GM06990 (cell line): ENCODE measurements around the gene CFAP65.

ENCODE experiments used
- DNase-seq: peaks from one replicate; pipeline ENCODE4 v3.0.0-alpha.2; 2011; ENCODE audit not compliant: insufficient read length; ENCODE audit errors: extremely low read depth
- H3K27me3 ChIP-seq: replicated peaks from 2 replicates; pipeline ENCODE4 v1.6.0; 2011; ENCODE audit warnings: low read length; ENCODE audit not compliant: control insufficient read depth, insufficient read depth
- H3K36me3 ChIP-seq: 2 replicates; pipeline ENCODE4 v1.5.1; 2011; ENCODE audit warnings: low read length; ENCODE audit not compliant: control insufficient read depth, insufficient read depth
- H3K4me3 ChIP-seq: replicated peaks from 2 replicates; pipeline ENCODE4 v1.5.1; 2011; ENCODE audit warnings: low read depth, mild to moderate bottlenecking, control low read depth, low read length
- TF ChIP-seq, protein P1 (sequence below): IDR thresholded peaks from 2 replicates; pipeline ENCODE4 v1.5.1; 2011; ENCODE audit warnings: low read length, control low read depth, mild to moderate bottlenecking, inconsistent platforms; ENCODE audit not compliant: insufficient read depth, poor library complexity, severe bottlenecking

The CFAP65 gene

GRCh38 chr2:218985021-218985324 is 56.3 kb downstream of the CFAP65 start, which contains the start of gene FEV:
Gene FEV, minus strand, starts transcription at chr2:218985184. Its CDS starts 109 bp downstream, at chr2:218985075.
- no peak within 1 kb of the TSS for H3K4me3 ChIP-seq

DNA sequence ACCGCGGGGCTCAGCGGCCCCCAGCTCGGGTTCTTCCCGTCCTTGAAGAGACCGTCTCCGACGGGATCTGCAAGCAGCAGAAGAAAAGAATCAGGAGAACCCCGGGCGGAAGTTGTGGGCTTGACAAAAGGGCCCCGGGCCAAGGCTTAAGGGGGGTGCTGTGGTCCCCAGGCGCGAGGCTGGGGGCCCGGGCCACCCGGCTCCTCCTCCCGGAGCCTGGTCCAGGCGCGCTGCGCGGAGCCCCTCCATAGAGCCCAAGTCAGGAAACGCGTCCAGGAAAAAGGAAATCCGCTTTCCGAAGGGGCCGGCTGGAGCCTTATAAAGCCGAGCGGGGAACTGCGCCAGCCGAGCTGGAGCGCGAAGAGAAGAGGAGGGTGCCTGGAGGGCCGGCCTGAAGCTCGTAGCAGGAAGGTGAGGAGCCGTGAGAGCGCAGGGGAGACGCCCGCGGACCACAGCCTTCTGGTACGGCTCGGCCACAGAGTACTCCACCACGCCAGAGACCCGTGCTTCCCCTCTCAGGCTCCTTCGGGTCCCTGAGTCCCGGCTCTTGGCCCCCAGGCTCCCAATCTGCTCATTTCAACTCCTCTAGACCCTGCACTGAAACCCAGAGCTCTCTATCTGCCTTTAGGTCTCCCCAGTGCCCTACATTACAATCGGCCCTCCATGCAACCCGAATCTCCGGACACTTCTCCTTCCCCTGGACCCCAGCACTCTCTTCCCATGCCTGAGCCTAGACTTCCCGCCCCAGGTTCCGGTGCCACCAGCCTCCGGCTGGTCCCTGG is 56.9 kb downstream of the CFAP65 start:
- Histone ChIP-seq H3K36me3 (no peaks in the 10 kb centered on the region), H3K4me3 (no peak overlapping the region), H3K27me3 (peaks cover 8% of the 10 kb centered on the region)
- TF ChIP-seq, protein P1, sequence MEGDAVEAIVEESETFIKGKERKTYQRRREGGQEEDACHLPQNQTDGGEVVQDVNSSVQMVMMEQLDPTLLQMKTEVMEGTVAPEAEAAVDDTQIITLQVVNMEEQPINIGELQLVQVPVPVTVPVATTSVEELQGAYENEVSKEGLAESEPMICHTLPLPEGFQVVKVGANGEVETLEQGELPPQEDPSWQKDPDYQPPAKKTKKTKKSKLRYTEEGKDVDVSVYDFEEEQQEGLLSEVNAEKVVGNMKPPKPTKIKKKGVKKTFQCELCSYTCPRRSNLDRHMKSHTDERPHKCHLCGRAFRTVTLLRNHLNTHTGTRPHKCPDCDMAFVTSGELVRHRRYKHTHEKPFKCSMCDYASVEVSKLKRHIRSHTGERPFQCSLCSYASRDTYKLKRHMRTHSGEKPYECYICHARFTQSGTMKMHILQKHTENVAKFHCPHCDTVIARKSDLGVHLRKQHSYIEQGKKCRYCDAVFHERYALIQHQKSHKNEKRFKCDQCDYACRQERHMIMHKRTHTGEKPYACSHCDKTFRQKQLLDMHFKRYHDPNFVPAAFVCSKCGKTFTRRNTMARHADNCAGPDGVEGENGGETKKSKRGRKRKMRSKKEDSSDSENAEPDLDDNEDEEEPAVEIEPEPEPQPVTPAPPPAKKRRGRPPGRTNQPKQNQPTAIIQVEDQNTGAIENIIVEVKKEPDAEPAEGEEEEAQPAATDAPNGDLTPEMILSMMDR = no peak
- DNase-seq = no peak

More at GRCh38 chr2:218985021-218985324, 56.3 kb downstream of the CFAP65 start, which contains the start of gene FEV:
- Histone ChIP-seq H3K36me3 (no peaks in the 10 kb centered on the region), H3K27me3 (peaks cover 8% of the 10 kb centered on the region)
- TF ChIP-seq, protein P1 = no peak
- no peak for DNase-seq

GRCh38 chr2:218983934-218984238 is 57.4 kb downstream of the CFAP65 start:
- no peak for DNase-seq
- TF ChIP-seq, protein P1 = no peak
- Histone ChIP-seq H3K36me3 (no peaks in the 10 kb centered on the region), H3K27me3 (peaks cover 8% of the 10 kb centered on the region), H3K4me3 (no peak overlapping the region)

DNA sequence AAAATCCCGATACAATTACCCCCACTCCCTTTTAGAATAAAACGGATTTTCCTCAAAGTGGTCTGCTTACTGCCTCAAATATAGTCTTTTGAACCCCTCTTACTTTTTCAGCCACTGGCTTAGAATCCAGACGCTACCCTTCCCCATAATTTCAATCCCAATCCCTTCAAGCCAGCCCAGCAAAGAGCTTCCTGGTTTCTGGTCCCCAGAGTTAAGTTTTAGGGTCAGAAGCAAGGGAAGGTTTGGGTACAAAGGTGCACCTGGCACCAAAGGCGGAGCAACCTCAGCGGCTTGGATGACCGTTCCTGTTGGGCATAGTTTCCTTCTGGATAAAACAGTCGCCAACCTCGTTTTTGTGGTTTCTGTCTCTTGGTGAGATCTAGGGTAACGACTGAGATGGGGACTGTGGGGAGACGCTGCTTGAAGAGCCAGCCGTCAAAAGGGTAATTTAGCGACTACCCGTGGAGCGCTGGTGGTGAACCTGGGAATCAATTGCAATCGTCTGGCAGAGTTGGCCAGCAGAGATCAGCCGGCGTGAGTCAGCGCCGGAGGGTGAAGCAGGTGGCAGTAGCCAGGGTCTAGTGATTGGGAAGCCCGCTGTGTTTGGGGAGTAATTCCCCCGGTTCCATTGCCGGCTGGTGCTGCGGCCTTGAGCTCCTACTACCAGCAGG is 57.9 kb downstream of the CFAP65 start:
- no peak for DNase-seq
- TF ChIP-seq, protein P1 = no peak
- H3K36me3 ChIP-seq = no peaks in the 10 kb centered on the region
- H3K4me3 ChIP-seq = no peak overlapping the region
- peaks cover 8% of the 10 kb centered on the region for H3K27me3 ChIP-seq

GRCh38 chr2:218982586-218983262 is 58.6 kb downstream of the CFAP65 start:
- TF ChIP-seq, protein P1 = no peak
- Histone ChIP-seq H3K27me3 (peaks cover 8% of the 10 kb centered on the region), H3K36me3 (no peaks in the 10 kb centered on the region), H3K4me3 (no peak overlapping the region)
- no peak for DNase-seq
